Measurements from ENCODE around the gene SLAMF1. TPM values are rescaled to one million over a fixed set of nuclear protein-coding genes. Genes with fewer than 3 reads are reported as not detected.

The SLAMF1 gene
- total and polyA plus RNA-seq, 9 of the 15 experiments (the other 6 are each of a cell fraction or from before 2014, with no cell fraction given): 0.04 to 0.17 (median 0.11) TPM; not detected in 4

DNA sequence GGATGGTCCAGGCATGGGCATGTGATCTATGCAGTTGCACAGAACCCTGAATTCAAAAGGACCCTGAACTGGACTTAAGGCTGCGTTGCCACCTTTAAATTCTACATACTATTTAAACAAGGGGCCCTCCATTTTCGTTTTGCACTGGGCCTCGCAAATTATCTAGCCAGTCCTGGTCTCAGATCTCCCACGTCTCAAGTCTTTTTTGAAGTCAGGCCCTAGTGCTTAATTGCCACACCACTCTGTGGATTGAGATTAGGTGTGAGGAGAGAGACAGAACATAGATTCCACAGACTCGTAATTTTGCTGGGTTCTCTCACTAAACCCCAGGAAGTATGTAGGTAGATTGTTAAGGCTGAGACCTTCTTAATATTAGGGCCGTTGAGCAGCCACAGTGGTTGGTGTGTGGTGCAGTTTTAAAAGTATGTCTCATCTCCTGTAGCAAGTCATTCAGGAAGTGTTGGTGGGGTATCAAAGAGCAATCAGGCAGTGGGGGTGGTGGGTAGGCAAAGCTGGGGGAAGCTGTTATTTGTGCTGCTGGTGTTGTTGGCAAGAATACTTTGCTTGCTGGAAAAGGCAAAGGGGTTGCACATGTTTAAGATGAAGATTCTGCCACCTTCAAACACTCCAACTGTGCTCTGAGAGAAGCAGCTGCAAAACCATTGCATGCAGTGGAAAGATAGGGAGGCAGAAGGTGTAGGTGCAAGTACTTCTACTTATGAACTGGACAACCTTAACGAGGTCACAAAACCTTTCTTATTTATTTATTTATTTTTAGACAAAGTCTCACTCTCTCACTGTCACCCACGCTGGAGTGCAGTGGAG, 78.8 kb downstream of the SLAMF1 start (continued):
- TF ChIP-seq TGIF2 (CRISPR knock-in tag; IDR thresholded peaks at IDR 0.05) (no peak), BRCA1 (IDR thresholded peaks at IDR 0.05) (no peak), BRCA1 (CRISPR knock-in tag; IDR thresholded peaks at IDR 0.05) (no peak), CCNT2 (IDR thresholded peaks at IDR 0.05; ENCODE audit: borderline replicate concordance, extremely low read depth, insufficient read length, low read depth, low read length) (no peak), TEAD4 (IDR thresholded peaks at IDR 0.05; ENCODE audit: low read length) (no peak; the same call in 1 of the 2 replicates), TEAD4 (CRISPR knock-in tag; IDR thresholded peaks at IDR 0.05; ENCODE audit: borderline replicate concordance) (no peak), ZKSCAN8 (CRISPR knock-in tag; IDR thresholded peaks at IDR 0.05) (0 out of 2 replicates have a peak, but pooled peaks have one; percentile 31), ZNF668 (CRISPR knock-in tag; IDR thresholded peaks at IDR 0.05) (no peak), DPF2 (IDR thresholded peaks at IDR 0.05) (peak; percentile 64), ETV1 (tag; conservative IDR thresholded peaks at IDR 0.05; ENCODE audit: low read depth) (peak; percentile 36; the same call in 1 of the 2 replicates), ZNF431 (CRISPR knock-in tag; IDR thresholded peaks at IDR 0.05) (no peak), SREBF2 (CRISPR knock-in tag; IDR thresholded peaks at IDR 0.05) (no peak), CBFB (CRISPR knock-in tag; IDR thresholded peaks at IDR 0.05) (no peak), LEF1 (IDR thresholded peaks at IDR 0.05) (peak; percentile 19; the same call in 1 of the 2 replicates), SIRT6 (IDR thresholded peaks at IDR 0.05; ENCODE audit: low read depth, low read length) (no peak), HNRNPUL1 (IDR thresholded peaks at IDR 0.05; ENCODE audit: low read length) (no peak), ZNF12 (CRISPR knock-in tag; IDR thresholded peaks at IDR 0.05) (no peak), STAT5B (CRISPR knock-in tag; IDR thresholded peaks at IDR 0.05) (no peak)
- TF ChIP-seq, protein P1, sequence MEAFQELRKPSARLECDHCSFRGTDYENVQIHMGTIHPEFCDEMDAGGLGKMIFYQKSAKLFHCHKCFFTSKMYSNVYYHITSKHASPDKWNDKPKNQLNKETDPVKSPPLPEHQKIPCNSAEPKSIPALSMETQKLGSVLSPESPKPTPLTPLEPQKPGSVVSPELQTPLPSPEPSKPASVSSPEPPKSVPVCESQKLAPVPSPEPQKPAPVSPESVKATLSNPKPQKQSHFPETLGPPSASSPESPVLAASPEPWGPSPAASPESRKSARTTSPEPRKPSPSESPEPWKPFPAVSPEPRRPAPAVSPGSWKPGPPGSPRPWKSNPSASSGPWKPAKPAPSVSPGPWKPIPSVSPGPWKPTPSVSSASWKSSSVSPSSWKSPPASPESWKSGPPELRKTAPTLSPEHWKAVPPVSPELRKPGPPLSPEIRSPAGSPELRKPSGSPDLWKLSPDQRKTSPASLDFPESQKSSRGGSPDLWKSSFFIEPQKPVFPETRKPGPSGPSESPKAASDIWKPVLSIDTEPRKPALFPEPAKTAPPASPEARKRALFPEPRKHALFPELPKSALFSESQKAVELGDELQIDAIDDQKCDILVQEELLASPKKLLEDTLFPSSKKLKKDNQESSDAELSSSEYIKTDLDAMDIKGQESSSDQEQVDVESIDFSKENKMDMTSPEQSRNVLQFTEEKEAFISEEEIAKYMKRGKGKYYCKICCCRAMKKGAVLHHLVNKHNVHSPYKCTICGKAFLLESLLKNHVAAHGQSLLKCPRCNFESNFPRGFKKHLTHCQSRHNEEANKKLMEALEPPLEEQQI (IDR thresholded peaks at IDR 0.05): no peak
- TF ChIP-seq, protein P2, sequence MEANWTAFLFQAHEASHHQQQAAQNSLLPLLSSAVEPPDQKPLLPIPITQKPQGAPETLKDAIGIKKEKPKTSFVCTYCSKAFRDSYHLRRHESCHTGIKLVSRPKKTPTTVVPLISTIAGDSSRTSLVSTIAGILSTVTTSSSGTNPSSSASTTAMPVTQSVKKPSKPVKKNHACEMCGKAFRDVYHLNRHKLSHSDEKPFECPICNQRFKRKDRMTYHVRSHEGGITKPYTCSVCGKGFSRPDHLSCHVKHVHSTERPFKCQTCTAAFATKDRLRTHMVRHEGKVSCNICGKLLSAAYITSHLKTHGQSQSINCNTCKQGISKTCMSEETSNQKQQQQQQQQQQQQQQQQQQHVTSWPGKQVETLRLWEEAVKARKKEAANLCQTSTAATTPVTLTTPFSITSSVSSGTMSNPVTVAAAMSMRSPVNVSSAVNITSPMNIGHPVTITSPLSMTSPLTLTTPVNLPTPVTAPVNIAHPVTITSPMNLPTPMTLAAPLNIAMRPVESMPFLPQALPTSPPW (CRISPR knock-in tag; IDR thresholded peaks at IDR 0.05): peak; percentile 45
- TF ChIP-seq, protein P3, sequence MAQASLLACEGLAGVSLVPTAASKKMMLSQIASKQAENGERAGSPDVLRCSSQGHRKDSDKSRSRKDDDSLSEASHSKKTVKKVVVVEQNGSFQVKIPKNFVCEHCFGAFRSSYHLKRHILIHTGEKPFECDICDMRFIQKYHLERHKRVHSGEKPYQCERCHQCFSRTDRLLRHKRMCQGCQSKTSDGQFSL (CRISPR knock-in tag; IDR thresholded peaks at IDR 0.05): no peak
- TF ChIP-seq, protein P3 (tag; IDR thresholded peaks at IDR 0.05): peak in 1 of 2 experiments; percentile 20; a peak in 1 of 4 replicates
- TF ChIP-seq, protein P4, sequence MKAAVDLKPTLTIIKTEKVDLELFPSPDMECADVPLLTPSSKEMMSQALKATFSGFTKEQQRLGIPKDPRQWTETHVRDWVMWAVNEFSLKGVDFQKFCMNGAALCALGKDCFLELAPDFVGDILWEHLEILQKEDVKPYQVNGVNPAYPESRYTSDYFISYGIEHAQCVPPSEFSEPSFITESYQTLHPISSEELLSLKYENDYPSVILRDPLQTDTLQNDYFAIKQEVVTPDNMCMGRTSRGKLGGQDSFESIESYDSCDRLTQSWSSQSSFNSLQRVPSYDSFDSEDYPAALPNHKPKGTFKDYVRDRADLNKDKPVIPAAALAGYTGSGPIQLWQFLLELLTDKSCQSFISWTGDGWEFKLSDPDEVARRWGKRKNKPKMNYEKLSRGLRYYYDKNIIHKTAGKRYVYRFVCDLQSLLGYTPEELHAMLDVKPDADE (conservative IDR thresholded peaks at IDR 0.05; ENCODE audit: control insufficient read depth, low read depth, low read length): no peak
